ENCODE measurements around the gene SLC5A4. TPM values are rescaled to one million over a fixed set of nuclear protein-coding genes. Genes with fewer than 3 reads are reported as not detected.

Gene SLC5A4
- total and polyA plus RNA-seq, 2 of the 4 experiments (the other 2 are of a cell fraction), result 0.10 to 0.18 TPM

- BruUV-seq (replicated peaks), result no TSS peak
- no peak overlapping the region for H3K23ac ChIP-seq (ENCODE audit: low read depth, low read length)
- H4K8ac ChIP-seq (ENCODE audit: low read depth in 2 of 2, low read length in 2 of 2), result no peak overlapping the region
- H2AK5ac ChIP-seq (ENCODE audit: low read depth, low read length), result no peak overlapping the region
- 59% methylated on average over 6 of the region's 25 CpGs; no CpG with 5 or more reads in 1 of the 2 experiments for WGBS, 2 experiments (ENCODE audit: extremely low coverage in 2 of 2, insufficient read length in 1 of 2)
- no peak overlapping the region for H3K4me2 ChIP-seq (ENCODE audit: low read depth, low read length)
- no peak overlapping the region for H2BK15ac ChIP-seq (ENCODE audit: low read depth, low read length)
- no peak overlapping the region for H3K4me3 ChIP-seq (ENCODE audit: insufficient read depth, low read depth, low read length)
- H2AFZ ChIP-seq (replicated peaks; ENCODE audit: low read length, poor library complexity), result no peak overlapping the region
- H3K18ac ChIP-seq (ENCODE audit: low read depth, low read length), result no peak overlapping the region
- H3K14ac ChIP-seq (replicated peaks; ENCODE audit: low read depth, low read length), result no peak overlapping the region
- no peaks in the 10 kb centered on the region for H3K9me1 ChIP-seq (ENCODE audit: insufficient read depth, low read length)
- dilution Hi-C loops (cut with HindIII; ENCODE audit: low sequenced_read_pairs, unreplicated experiment) (no loop called here), in situ Hi-C loops (cut with MboI; ENCODE audit: low sequenced_read_pairs) (no loop called here), intact Hi-C loops (cut with micrococcal nuclease) (no loop called here)
- H4K20me1 ChIP-seq (ENCODE audit: insufficient read depth, low read length), result no peaks in the 10 kb centered on the region
- ATAC-seq (ENCODE audit: low read depth) (no peak), DNase-seq (no peak)
- H3K9me3 ChIP-seq (ENCODE audit: control insufficient read depth, insufficient read depth, low read length), result no peaks in the 10 kb centered on the region
- H4K91ac ChIP-seq (ENCODE audit: insufficient read depth, low read depth, low read length), result no peak overlapping the region
- H2BK20ac ChIP-seq (ENCODE audit: low read depth, low read length), result no peak overlapping the region
- ChIA-PET CTCF (no interaction called here), POLR2A (ENCODE audit: unreplicated experiment) (no interaction called here)
- no peak overlapping the region for H3K56ac ChIP-seq (ENCODE audit: extremely low read depth, insufficient read depth, low read length)
- H3K27me3 ChIP-seq (ENCODE audit: control insufficient read depth, insufficient read depth, low read length), result no peaks in the 10 kb centered on the region; the same call in 1 of the 2 replicates
- H2AK9ac ChIP-seq (replicated peaks; ENCODE audit: low read depth, low read length, poor library complexity), result no peak overlapping the region
- no peak overlapping the region for H3K4ac ChIP-seq (ENCODE audit: low read depth, low read length)
- no peaks in the 10 kb centered on the region for H3K4me1 ChIP-seq (ENCODE audit: control insufficient read depth, insufficient read depth, low read length)
- H3K27ac ChIP-seq (ENCODE audit: insufficient read depth, low read length), result no peak overlapping the region
- no peak overlapping the region for H2BK5ac ChIP-seq (ENCODE audit: low read depth, low read length, poor library complexity, severe bottlenecking)
- H2BK120ac ChIP-seq (ENCODE audit: low read depth, low read length), result no peak overlapping the region
- no peak overlapping the region for H3K9ac ChIP-seq (ENCODE audit: low read depth, low read length)
- no peak overlapping the region for H4K5ac ChIP-seq (ENCODE audit: low read depth, low read length)
- H3K79me1 ChIP-seq (ENCODE audit: low read depth in 1 of 2, low read length in 2 of 2), result no peaks in the 10 kb centered on the region
- no peak for TF ChIP-seq CTCF (conservative IDR thresholded peaks at IDR 0.05; ENCODE audit: low read depth, low read length)
- H3K36me3 ChIP-seq (ENCODE audit: control insufficient read depth, insufficient read depth, low read length), result no peaks in the 10 kb centered on the region
These were observed 15.7 kb upstream of the SLC5A4 start for GRCh38 chr22:32270641-32271369.

Measured in IMR-90 (cell line).